Psoas muscle (tissue), 8 donors: ENCODE measurements around the gene ADAMTSL3. TPM values are rescaled to one million over a fixed set of nuclear protein-coding genes. Genes with fewer than 3 reads are reported as not detected.

ENCODE experiments used
- ATAC-seq, 4 donors: fragments of 200-7000 bp; cut with Tn5 transposase; one replicate each; pipeline ENCODE4 v1.9.1; 2020; ENCODE audit warnings: moderate library complexity in 3 of 4, mild to moderate bottlenecking in 2 of 4
- DNase-seq, 2 donors: peaks; one replicate each; pipeline ENCODE4 v3.0.0-alpha.2; 2020
- H3K27ac ChIP-seq: fragments of 200-600 bp; one replicate; pipeline ENCODE4 v1.8.0; 2022
- H3K27me3 ChIP-seq, 3 donors: fragments of 200-600 bp in 1 of 3; one replicate each; pipeline versions ENCODE4 v1.6.1 to v1.8.0; 2013 to 2022; ENCODE audit warnings: low read length in 2 of 3, mild to moderate bottlenecking in 2 of 3, moderate library complexity in 1 of 3; ENCODE audit not compliant: insufficient read depth in 3 of 3
- H3K36me3 ChIP-seq, 2 donors: fragments of 200-600 bp in 1 of 2; one replicate each; pipeline versions ENCODE4 v1.6.1 to v1.8.0; 2013 to 2022; ENCODE audit warnings: low read depth in 1 of 2, mild to moderate bottlenecking in 1 of 2, moderate library complexity in 1 of 2; ENCODE audit not compliant: insufficient read depth in 1 of 2
- H3K4me1 ChIP-seq: fragments of 200-600 bp; one replicate; pipeline ENCODE4 v1.8.0; 2022
- H3K4me3 ChIP-seq: fragments of 200-600 bp; one replicate; pipeline ENCODE4 v1.8.0; 2022; ENCODE audit warnings: mild to moderate bottlenecking
- H3K9me3 ChIP-seq: fragments of 200-600 bp; one replicate; pipeline ENCODE4 v1.8.0; 2022
- CTCF ChIP-seq: fragments of 200-600 bp; IDR thresholded peaks from one replicate; pipeline ENCODE4 v1.8.0; 2022; ENCODE audit warnings: antibody characterized with exemption
- WGBS, 3 donors: extraction: QIAGEN DNeasy Blood & Tissue Kit; methylation state at CpG; one replicate each; pipeline versions ENCODE4 v1.1.6 to v1.1.7; 2013; 5-methylcytosine and 5-hydroxymethylcytosine counted together
- intact Hi-C, 2 donors: fragments of 100-400 bp; cut with DNase I; formaldehyde crosslinking; loops; one replicate each; pipeline versions ENCODE4 v1.11.0 to v1.14.2; 2022
- polyA plus RNA-seq, 3 donors: library from polyadenylated mRNA; stranded (reverse); fragments of 200-250 nt; gene quantifications; one replicate each; pipeline ENCODE4 v1.2.3, GENCODE V29; 2013
- total RNA-seq, 4 donors: library from RNA; stranded (reverse); fragmentation: NEBNext Ultra II Directional in 2 of 4; extraction: Animal tissue kit (Norgen Biotek cat#: 25700) in 2 of 4; gene quantifications; one replicate each; pipeline versions ENCODE4 v1.2.1 to v1.2.4, GENCODE V29; 2021 to 2023
- donor health status: healthy with polysubstance abuse.
- donor health status: DM: no; HTN: no; CAD: no; lungs with moderate emphysema.
- donor health status: Bipolar disorder and iron deficiency.
- donor health status: healthy.
- donor health status: DM: yes; HTN: yes; CAD: no.
- donor health status: DM: no; HTN: no; CAD: no.
- donor health status: DM: no; HTN: no; CAD: no.
- donor health status: DM: yes; HTN: yes; CAD: no.

ADAMTSL3 gene
- total and polyA plus RNA-seq, 7 donors: 0.35 to 12.8 (median 2.1) TPM

GRCh38 chr15:83838763-83839162 is 184.8 kb downstream of the ADAMTSL3 start:
- TF ChIP-seq CTCF: no peak
- Histone ChIP-seq H3K9me3 (no peaks in the 10 kb centered on the region), H3K4me3 (no peak overlapping the region), H3K4me1 (no peaks in the 10 kb centered on the region), H3K27me3 (no peaks in the 10 kb centered on the region), H3K36me3 (no peaks in the 10 kb centered on the region), H3K27ac (no peak overlapping the region)
- ATAC-seq (no peak), DNase-seq (no peak)
- intact Hi-C loops: no loop called here
- 80 to 92% (median 83%) methylated on average over 2 of the region's 2 CpGs for WGBS, 3 donors

- no peak overlapping the region for H3K27ac ChIP-seq
- H3K4me1 ChIP-seq: no peaks in the 10 kb centered on the region
- WGBS, 3 donors: 75 to 86% (median 81%) methylated on average over 6 of the region's 6 CpGs
- ATAC-seq (no peak), DNase-seq (no peak)
- H3K9me3 ChIP-seq: no peaks in the 10 kb centered on the region
- H3K4me3 ChIP-seq: no peak overlapping the region
- intact Hi-C loops: no loop called here
- H3K36me3 ChIP-seq: no peaks in the 10 kb centered on the region
- H3K27me3 ChIP-seq: no peaks in the 10 kb centered on the region
- no peak for TF ChIP-seq CTCF
Measured at GRCh38 chr15:83842281-83842680, 188.4 kb downstream of the ADAMTSL3 start.

- H3K27ac ChIP-seq: no peak overlapping the region
- no peaks in the 10 kb centered on the region for H3K4me1 ChIP-seq
- no peaks in the 10 kb centered on the region for H3K27me3 ChIP-seq
- no peak overlapping the region for H3K4me3 ChIP-seq
- 13 to 26% (median 19%) methylated on average over 3 of the region's 3 CpGs for WGBS, 3 donors
- no peaks in the 10 kb centered on the region for H3K9me3 ChIP-seq
- H3K36me3 ChIP-seq: no peaks in the 10 kb centered on the region
- ATAC-seq: peak in 3 of 4 donors; percentile 42 to 58 (median 50)
- TF ChIP-seq CTCF: no peak
- intact Hi-C loops: no loop called here
- peak; percentile 53 to 64 for DNase-seq
Measured at GRCh38 chr15:83843471-83843871, 189.5 kb downstream of the ADAMTSL3 start.

GRCh38 chr15:83844742-83845141 is 190.8 kb downstream of the ADAMTSL3 start:
- DNase-seq (peak in 1 of 2 donors; percentile 27), ATAC-seq (peak in 3 of 4 donors; percentile 71 to 81 (median 76))
- no peaks in the 10 kb centered on the region for H3K4me1 ChIP-seq
- H3K9me3 ChIP-seq: no peaks in the 10 kb centered on the region
- H3K27ac ChIP-seq: peak overlapping the region; percentile 9
- H3K27me3 ChIP-seq: no peaks in the 10 kb centered on the region
- H3K36me3 ChIP-seq: no peaks in the 10 kb centered on the region
- no peak for TF ChIP-seq CTCF
- H3K4me3 ChIP-seq: no peak overlapping the region
- WGBS, 3 donors: 71 to 82% (median 78%) methylated on average over 7 of the region's 7 CpGs
- intact Hi-C loops: no loop called here

- TF ChIP-seq CTCF: no peak
- Histone ChIP-seq H3K27ac (peak overlapping the region; percentile 9), H3K36me3 (no peaks in the 10 kb centered on the region), H3K4me1 (no peaks in the 10 kb centered on the region), H3K27me3 (no peaks in the 10 kb centered on the region), H3K9me3 (no peaks in the 10 kb centered on the region), H3K4me3 (no peak overlapping the region)
- WGBS, 3 donors: 25 to 30% (median 26%) methylated on average over 2 of the region's 2 CpGs
- ATAC-seq (peak; percentile 46 to 77 (median 57)), DNase-seq (no peak)
- intact Hi-C loops: no loop called here
Measured at GRCh38 chr15:83845230-83845629, 191.3 kb downstream of the ADAMTSL3 start.
